ENCODE data around the gene CFP.
"Not testable (repeated sequence)": the region's sequence is repeated elsewhere in the genome, so short reads cannot be mapped to it uniquely, and the experiment has no call there.

Gene CFP

DNA sequence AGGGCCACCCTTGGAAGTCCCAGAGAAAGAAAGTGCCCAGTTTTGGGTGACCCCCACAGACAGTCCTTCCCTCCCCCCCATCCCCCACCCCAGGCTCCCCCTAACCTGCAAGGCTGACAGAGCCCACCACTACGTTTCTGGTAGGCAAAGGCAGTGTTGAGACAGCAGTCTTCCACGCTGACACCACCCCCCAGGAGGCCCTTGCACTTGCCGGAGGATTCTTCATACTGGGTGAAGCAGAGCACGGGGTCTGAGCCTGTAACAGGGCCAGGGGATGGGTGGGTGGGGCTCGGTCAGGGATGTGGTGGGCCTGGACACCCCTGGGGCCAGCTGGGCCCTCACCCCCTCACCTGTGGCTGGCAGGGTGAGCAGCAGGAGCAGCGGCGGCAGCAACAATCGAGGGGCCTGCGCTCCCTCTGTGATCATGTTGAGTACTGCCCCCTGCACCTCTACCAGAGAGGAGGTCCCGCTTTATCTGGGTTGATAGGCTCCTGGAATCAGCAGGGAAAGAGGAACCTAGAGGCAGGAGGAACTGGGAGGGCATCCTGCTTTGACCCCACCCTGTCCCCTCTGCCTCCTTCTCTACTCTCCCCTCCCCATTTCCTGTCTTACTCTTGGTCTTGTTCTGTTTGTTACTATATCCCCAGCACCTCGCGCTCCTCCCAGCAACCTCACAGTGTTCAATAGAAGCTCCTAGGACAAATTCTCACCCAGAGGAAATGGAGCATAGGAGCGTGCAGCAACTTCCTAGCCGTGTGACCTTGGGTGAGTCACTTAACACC lies at the start of gene CFP:
Gene CFP, minus strand, starts transcription at position 512 of the 782 bp plus-strand sequence. Its CDS starts 86 bp downstream, at position 426.
- no peak for DNase-seq

DNA sequence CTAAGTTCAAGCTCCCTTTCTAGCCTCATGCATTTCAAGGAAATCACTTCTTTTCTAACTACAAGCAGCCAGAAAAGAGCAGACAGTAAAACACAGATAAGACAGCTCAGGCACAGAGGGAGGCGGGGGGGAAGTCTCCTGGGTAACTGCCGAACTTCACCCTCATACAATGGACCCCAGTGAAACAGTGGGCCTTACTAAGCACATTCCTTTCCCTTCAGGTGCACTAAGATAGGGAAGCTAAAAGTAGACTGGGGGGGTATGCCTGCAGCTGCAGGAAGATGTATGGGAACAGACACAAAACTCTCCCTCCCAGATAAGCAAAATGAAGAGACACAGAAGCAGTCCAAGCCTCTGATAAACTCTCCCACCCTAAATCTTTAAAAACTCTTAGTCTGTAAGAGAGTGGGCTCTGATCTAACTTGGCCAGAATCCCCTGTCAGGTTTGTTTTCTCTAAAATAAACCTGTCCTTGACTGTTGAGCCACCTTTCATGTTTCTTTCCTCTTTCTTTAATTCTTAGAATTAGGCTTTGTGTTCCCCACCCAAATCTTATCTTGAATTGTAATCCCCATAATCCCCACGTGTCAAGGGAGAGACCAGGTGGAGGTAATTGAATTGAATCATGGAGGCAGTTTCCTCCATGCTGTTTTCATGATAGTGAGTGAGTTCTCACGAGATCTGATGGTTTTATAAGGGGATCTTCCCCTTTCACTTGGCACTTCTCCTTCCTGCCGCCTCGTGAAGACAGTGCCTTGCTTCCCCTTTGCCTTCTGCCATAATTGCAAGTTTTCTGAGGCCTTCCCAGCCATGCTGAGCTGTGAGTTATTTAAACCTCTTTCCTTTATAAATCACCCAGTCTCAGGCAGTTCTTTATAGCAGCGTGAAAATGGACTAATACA lies 46.5 kb upstream of the CFP start:
- not testable (repeated sequence) for DNase-seq

DNA sequence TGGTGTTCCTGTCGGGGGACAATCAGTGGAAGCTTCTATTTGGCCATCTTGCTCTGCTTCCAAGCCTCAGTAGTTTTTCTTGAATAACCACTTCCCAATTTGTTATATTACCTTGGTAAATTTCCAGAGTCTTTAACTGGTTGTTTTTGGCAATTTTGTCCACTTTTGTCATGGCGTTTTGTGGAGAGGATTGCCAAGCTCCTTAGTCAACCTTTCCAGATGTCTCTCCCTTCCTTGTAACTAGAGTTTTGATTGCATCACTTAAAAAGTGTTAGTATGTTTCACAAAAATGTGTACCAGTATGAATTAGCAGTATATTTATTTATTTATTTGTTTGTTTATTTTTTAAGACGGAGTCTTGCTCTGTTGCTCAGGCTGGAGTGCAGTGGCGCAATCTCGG lies 45.0 kb upstream of the CFP start:
- no peak for DNase-seq

DNA sequence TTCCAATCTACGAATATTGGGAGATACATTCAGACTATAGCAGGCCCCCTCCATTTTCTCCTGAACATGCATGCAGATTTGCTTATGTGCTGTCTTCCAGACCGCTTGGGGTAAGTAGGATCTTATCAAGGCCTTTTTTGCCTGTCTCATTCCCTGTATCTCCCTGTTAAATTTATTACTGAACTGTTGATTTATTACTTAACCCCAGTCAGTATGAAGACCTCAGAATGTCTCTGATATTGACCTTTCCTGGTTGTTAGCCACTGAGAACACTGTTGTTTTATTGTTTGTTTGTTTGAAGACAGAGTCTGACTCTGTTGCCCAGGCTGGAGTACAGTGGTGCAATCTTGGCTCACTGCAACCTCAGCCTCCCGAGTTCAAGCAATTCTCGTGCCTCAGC lies 36.1 kb upstream of the CFP start:
- not testable (repeated sequence) for DNase-seq

DNA sequence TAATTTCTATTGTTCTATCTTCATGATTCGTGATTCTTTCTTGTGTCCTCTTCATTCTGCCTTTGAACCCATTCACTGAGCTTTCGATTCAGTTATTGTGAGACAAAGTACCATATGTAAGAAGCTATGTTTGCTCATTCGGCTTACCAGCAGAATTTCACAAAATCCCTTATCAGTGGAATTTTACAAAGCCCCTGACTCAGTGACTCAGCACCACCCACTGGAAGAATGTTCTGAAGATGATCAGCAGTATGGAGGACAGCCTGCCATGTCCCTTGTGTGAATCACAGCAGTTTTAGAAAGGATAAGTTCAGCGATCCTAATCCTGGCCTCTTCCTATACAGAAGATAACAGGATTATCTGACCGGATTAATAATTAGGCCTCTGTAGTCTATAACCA lies 35.0 kb upstream of the CFP start:
- no peak for DNase-seq

DNA sequence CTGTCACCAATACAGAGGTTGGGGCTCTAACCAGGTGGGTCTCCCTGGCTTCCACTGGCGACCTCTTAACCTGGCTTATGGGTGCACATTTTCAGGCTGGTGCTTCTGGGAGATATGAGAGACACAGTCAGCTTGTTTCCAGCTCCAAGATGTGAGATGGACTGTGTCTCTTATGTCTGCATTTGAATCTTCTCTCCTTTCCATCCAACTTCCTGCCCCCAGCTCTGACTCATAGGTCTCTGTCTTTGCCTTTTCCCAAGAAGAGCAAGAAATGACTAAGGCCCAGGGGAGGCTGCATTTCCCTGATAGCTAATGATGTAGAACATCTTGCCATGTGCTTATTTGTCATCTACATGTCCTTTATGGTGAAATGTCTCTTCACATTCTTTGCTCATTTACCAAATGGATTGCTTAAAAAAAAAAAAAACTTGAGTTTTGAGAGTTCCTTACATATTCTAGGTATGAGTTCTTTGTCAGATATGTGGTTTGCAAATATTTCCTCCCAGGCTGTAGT lies 32.5 kb upstream of the CFP start:
- DNase-seq = no peak

DNA sequence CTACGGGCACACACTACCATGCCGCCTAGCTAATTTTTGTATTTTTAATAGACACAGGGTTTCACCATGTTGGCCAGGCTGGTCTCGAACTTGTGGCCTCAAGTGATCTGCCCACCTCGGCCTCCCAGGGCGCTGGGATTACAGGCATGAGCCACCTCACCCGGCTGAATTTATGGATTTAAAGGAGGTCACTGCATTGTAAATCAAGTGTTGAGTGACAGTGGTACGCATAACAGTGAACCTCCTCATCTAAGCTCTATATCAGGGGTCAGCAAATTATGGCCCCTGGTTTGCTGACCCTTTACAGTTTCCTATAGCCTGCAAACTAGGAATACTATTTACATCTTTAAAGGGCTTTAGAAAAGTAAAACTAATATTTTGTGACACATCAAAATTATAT lies 31.8 kb upstream of the CFP start:
- DNase-seq = no peak

DNA sequence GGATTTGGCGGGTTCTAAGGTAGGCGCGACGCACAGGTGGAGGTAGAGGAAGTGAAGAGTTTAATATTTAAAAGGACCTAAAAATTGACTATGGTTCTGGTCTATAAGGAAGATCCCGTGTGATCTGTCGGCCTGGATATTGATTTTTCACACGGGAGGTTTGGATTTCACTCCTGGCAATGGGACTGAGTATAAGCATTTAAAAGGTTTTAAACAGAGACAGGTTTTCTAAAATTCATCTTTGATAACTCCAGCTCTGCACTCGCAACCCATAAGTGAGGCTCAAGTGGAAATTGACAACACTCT lies 29.6 kb upstream of the CFP start:
- DNase-seq = no peak

DNA sequence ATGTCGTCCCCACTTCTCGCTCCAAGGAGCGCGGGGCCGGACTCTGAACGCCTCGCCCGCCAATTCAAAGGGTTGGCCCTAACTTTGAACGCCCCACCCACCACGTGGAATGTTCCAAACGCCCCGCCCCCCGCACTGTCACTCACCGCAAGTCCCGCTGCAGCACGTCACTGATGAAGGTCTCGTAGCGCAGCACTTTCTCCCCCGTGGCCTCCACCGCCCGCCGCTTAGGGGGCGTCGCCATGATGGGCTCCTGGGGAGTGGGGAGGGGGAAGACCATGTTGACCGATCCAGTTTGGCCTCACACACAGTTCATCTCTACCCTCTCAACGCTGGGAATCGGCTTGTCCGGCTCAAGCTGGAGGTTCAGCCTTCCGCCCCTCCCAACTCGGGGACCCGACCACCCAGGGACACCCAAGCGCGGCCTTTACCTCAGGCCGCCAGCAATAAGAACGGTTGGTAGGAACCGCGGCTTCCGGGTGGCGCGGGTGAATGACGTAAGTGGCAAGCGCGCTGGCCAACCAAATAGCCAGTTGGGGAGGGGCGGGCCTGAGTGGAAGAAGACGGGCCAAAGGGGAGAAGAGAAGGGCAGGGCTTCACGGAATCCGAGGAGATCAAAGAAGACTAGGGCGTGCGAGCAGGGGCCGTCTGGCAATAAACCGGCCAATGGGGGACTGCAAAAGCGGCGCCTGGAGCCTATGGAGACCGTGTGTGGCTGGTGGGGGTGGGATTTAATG lies 29.1 kb upstream of the CFP start, which contains the start of gene UXT:
Gene UXT, minus strand, starts transcription at position 497 of the 737 bp plus-strand sequence. Its CDS starts 253 bp downstream, at position 244.
- DNase-seq = peak; percentile 67 to 84 (median 80)

DNA sequence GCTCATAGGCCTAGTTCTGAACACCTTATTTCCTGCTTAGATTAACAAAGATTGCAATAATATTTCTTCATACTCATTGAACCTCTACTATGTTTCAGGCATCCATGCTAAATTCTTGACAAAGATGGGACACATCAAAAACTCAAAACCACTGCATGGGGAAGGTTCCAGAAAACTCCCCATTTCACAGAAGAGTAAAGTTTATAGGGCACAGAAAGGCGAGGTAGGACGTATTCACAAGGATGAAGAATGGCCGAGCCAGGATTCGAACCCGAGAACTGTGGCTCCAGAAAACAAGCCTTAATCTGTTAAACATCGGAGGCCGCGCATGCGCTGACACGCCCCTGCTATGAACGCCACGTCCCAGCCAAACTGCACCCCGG lies 28.6 kb upstream of the CFP start:
- DNase-seq = no peak

DNA sequence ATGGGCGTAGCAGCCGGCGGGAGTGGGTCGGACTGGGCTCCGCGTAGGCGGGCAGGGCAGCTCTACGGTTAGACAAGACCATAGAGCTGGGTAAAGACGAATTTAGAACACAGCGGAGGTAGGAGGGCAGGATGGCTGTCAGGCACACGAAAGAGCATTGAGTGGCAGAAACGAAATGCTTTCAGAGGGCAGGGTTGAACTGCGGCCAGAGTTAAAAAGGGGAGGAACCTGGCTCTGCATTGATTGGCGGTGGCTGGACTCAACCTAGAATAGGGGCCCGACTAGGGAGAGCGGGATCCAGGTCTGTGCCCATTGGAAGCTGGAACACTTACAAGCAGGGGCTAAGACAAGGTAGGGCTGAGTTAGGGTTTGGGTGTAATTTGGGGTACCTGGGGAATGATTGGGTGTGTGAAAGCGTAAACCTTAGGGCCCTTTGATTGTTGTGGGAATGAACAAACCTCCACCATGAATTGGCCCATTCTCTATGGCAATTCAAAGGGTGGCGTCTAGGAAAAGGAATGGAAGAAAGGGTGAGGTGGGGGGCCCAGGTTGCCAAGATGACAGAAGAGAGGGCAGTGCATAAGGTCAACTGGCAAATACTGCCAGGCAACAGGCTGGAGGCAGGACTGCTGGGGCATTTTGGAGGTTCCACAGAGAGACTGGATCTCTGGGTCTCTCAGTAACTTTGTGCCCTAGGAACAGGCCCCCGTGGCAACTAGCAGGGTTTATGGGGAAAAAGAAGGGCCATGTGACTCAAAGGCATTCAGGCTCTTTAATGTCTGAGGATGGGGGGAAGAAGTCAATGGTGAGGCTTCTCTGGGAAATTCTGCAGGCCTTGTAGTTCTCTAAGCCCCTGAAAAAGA lies 21.5 kb upstream of the CFP start:
- DNase-seq = no peak

DNA sequence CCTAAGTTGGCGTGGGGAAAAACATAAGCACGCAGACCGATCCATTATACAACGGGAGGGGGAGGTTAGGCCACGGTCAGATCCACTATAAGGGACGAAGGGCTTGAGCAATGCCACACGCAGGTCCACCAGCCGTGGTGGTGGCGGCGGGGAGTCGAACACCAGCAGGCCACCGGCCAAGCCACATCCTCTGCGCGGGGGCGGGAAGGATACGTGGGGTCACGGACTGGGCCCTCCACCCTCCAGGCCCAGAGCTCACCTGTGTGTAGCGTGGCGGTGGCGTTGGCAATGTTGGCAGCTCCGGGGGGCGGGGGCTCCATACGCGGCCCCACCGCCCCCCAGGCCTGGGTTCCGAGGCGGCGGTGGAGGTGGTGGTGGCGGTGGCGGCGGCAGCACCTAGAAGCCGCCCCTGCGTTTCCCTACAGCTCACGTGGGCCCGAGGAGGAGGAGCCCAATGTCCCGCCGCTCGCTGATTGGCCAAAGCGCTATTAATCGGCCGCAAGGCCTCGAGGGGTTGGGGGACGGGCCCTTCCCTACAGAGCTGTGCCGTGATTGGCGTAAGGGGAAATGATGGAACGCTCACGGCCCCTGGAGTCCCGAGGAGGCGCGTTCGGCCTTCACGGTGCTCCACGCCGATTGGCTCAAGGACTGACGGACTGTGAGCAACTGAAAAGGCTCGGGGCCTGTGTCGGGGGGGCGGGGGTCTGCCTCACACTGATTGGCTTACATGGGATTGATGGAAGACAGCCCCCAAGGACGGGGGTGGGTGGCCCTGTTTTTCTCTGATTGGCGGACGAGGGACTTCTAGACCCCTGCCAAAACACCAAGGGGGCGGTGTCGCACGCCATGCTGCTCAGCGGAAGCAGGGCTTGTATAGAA lies 20.7 kb upstream of the CFP start, which contains the start of gene ELK1:
Gene ELK1, minus strand, starts transcription at position 400 of the 879 bp plus-strand sequence. CDS start 9,122 bp downstream, outside the sequence.
- peak; percentile 63 to 78 (median 73) for DNase-seq

DNA sequence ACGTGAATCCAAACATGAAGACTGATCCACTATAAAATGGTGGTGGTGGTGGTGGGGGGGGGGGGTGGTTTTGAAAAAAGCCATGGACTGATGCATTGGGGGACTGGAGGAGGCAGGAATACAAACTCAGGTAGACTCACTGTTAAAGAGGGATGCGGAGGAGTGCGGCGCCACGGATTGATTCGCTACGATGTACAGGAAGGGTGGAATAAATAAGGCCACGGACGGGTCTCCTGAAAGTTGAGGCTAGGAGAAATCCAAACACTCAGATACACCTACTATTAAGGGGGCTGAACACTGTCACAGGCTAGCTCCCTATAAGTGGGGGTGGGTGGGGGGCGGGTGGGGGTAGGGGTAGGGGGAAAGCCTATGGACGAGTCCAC lies 20.0 kb upstream of the CFP start:
- DNase-seq = no peak

DNA sequence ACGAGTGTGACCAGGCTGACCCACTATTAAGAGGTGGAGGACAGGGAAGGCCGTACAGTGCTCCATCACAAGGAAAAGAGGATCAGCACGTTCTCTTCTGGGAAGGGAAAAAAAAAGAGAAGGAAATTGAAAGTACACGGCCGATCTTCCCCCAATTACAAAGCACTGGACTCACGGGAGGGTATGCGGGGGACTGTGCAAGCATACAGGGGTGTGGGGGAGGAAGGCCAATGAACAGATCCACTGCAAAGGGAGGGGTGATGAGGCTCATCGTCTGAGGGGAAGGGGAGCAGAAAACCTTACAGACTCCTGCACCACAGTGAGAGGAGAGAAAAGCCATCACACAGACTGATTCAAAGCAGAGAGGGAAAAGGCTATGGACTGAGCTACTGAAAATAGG lies 19.5 kb upstream of the CFP start:
- DNase-seq = no peak

DNA sequence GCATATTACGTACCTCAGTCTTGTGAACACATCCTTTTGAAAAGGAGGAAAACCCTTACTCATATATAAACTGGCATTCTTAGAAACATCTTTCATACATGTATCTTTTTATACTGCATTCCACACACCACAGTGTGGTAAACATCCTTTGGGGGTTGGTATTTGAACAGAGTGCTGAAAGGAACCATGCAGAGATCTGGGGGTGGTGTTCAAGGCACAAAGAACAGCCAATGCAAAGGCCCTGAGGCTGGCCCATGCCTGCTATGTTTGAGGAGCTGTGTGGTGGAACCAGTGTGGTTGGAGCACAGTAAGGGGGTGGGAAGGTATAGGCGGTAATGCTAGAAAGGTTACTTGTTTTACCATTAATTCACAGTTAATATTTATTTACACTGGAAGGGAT lies 18.6 kb upstream of the CFP start:
- no peak for DNase-seq

DNA sequence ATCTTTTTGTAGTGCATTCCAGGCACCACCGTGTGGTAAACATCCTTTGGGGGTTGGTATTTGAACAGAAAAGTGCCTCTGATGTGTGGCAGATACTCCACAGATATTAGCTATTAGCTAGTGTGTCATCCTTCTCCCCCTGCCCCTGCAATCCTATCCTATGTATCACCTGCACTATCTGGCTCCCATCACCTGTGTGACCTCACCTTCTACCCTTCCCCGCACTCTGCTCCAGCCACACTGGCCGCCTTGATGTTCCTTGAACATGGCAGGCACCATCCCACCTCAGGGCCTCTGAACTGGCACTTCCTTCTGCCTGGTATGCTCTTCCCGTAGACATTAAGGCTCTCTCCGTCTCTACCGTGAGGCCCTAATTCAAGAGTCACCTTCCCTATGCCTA lies 16.9 kb upstream of the CFP start:
- no peak for DNase-seq

DNA sequence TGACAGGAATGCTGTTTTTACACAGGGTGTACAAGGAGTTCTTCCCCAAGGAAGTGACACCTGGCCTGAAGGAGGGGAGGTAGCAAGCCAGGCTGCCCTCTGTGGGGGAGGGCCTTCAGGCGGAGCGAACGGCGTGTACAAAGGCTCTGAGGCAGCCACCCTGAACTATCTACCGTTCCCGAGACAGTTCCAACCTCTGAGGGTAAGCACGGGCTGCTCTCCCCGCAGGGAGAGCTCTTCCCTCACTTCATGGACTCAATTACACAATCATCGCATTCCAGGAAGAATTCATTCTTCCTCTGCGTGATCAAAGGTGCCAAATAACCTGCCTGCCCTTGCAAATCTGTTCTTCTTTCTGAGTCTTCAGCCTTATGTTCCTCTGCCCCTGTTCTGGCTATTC lies 15.8 kb upstream of the CFP start:
- no peak for DNase-seq

DNA sequence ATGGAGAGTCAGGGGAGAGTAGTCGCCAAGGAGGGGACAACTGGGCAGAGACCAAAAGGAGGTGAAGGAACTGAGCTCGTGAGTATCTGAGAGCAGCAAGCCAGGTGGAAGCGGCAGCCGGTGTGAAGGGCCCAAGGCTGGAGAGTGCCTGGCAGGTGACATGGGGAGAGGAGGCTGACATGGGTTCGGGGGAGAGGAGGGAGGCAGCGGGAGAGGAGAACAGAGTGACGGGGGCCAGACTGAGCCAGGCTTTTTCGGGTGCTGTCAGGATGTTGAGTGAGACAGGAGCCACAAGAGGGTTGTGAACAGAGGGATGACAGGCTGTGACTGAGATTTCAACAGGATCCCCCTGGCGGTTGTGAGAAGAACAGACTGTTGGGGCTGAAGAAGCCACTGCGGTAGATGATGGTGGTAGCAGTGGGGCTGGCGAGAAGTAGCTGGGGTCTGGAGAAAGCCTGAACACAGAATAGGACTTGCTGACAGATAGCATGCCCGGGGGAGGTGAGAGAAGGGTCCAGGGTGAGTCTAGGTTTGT lies 14.9 kb upstream of the CFP start:
- no peak for DNase-seq

DNA sequence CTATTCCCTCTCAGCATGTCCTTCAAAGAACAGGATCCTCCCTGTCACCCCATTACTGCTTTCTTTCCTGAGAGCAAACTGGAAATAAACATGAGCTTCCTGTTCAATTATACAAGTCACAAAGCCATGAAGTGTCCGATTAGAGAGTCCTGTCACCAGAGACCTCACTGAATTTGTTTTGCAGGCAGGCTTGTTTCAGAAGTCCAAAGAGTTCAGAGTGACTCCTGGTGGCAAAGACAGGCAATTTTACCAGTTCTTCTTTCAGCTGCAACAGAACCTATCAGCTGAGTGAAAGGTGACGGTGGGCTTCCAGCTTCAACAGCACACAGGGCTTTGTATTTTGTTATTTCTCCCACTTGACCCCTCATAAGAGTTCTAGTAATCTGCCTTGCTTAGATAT lies 14.2 kb upstream of the CFP start:
- no peak for DNase-seq

DNA sequence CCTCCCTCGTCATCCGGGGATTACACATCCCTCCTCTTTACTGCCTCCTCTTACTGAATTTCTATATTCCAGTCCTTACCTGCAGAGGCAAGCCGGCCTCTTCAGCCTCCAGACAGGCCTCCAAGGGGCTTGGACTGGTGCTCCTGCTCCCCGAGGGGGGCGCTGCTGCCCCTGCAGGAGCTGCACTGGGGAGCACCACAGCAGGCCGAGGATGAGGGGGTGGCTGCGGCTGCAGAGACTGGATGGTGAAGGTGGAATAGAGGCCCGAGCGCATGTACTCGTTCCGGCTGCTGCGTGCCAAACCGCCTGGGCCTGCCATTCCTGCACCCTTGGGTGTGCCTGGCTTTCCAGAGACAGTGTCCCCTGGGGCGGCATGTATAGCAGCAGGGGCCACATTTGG lies 9.1 kb upstream of the CFP start:
- DNase-seq = no peak

Measured in activated CD4-positive, CD25-positive, alpha-beta regulatory T cell (primary cell).